HCT116 (cell line): ENCODE data around the gene DRD2.

ENCODE experiments used
- ELF1 ChIP-seq: IDR thresholded peaks from 2 replicates; pipeline ENCODE4 v1.6.1; 2012; ENCODE audit warnings: low read depth, borderline replicate concordance
- EZH2 ChIP-seq: fragments of 200-600 bp; sonication (generic); IDR thresholded peaks from 2 replicates; pipeline ENCODE4 v1.6.1; 2017; ENCODE audit warnings: antibody characterized with exemption, mixed run types
- EZH2phosphoT487 ChIP-seq: fragments of 200-600 bp; IDR thresholded peaks from 2 replicates; pipeline ENCODE4 v1.6.1; 2018; ENCODE audit warnings: antibody characterized with exemption, borderline replicate concordance
- POLR2A ChIP-seq: IDR thresholded peaks from 2 replicates; pipeline ENCODE4 v1.7.0; 2011; ENCODE audit warnings: borderline replicate concordance; ENCODE audit not compliant: insufficient read depth, insufficient read length; ENCODE audit errors: extremely low read depth
- POLR2AphosphoS5 ChIP-seq: IDR thresholded peaks from 2 replicates; pipeline ENCODE4 v1.6.1; 2011; ENCODE audit warnings: mild to moderate bottlenecking, low read depth, low read length, moderate library complexity
- SP1 ChIP-seq: IDR thresholded peaks from 2 replicates; pipeline ENCODE4 v1.6.1; 2012; ENCODE audit warnings: low read depth
- TF ChIP-seq, protein P1 (sequence below), 3 experiments: fragments of 200-600 bp in 1 of 3; sonication (generic) in 1 of 3; IDR thresholded peaks in 2 of 3; conservative IDR thresholded peaks in 1 of 3; 2 replicates each; pipeline ENCODE4 v1.5.1; 2012 to 2017; ENCODE audit warnings: low read depth in 2 of 3, low read length in 2 of 3, antibody characterized with exemption in 1 of 3, borderline replicate concordance in 1 of 3, control low read depth in 1 of 3, mild to moderate bottlenecking in 1 of 3, mixed read lengths in 1 of 3, mixed run types in 1 of 3, moderate library complexity in 1 of 3; ENCODE audit not compliant: insufficient read depth in 1 of 3
- TF ChIP-seq, protein P2 (sequence below): IDR thresholded peaks from 2 replicates; pipeline ENCODE4 v1.6.1; 2012; ENCODE audit warnings: low read depth

DNA sequence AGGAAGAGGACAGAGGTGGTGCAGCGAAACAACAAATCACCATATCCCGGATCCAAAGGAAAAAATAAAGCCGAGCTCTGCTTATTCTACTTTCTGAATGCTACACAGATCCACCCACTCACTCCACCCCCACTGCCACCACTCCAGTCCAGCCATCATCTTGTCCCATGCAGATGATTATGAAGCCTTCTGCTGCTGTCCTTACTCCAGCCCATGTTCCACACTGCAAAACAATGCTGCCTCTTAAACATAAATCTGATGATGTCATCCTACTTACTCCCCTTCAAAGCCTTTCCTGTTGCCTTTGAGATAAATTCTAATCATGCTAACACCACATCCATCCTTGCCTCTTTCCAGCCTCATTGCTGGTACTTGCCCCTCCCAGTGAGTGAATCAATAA is 6.5 kb upstream of the DRD2 start:
- TF ChIP-seq SP1 (no peak), POLR2AphosphoS5 (no peak), EZH2 (no peak), EZH2phosphoT487 (no peak), ELF1 (no peak), POLR2A (no peak)
- TF ChIP-seq, protein P1, sequence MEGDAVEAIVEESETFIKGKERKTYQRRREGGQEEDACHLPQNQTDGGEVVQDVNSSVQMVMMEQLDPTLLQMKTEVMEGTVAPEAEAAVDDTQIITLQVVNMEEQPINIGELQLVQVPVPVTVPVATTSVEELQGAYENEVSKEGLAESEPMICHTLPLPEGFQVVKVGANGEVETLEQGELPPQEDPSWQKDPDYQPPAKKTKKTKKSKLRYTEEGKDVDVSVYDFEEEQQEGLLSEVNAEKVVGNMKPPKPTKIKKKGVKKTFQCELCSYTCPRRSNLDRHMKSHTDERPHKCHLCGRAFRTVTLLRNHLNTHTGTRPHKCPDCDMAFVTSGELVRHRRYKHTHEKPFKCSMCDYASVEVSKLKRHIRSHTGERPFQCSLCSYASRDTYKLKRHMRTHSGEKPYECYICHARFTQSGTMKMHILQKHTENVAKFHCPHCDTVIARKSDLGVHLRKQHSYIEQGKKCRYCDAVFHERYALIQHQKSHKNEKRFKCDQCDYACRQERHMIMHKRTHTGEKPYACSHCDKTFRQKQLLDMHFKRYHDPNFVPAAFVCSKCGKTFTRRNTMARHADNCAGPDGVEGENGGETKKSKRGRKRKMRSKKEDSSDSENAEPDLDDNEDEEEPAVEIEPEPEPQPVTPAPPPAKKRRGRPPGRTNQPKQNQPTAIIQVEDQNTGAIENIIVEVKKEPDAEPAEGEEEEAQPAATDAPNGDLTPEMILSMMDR (IDR thresholded peaks at IDR 0.05 in 2 of 3, conservative IDR thresholded peaks at IDR 0.05 in 1 of 3; ENCODE audit: borderline replicate concordance in 1 of 3, insufficient read depth in 1 of 3, low read depth in 2 of 3, low read length in 2 of 3) = no peak
- TF ChIP-seq, protein P2, sequence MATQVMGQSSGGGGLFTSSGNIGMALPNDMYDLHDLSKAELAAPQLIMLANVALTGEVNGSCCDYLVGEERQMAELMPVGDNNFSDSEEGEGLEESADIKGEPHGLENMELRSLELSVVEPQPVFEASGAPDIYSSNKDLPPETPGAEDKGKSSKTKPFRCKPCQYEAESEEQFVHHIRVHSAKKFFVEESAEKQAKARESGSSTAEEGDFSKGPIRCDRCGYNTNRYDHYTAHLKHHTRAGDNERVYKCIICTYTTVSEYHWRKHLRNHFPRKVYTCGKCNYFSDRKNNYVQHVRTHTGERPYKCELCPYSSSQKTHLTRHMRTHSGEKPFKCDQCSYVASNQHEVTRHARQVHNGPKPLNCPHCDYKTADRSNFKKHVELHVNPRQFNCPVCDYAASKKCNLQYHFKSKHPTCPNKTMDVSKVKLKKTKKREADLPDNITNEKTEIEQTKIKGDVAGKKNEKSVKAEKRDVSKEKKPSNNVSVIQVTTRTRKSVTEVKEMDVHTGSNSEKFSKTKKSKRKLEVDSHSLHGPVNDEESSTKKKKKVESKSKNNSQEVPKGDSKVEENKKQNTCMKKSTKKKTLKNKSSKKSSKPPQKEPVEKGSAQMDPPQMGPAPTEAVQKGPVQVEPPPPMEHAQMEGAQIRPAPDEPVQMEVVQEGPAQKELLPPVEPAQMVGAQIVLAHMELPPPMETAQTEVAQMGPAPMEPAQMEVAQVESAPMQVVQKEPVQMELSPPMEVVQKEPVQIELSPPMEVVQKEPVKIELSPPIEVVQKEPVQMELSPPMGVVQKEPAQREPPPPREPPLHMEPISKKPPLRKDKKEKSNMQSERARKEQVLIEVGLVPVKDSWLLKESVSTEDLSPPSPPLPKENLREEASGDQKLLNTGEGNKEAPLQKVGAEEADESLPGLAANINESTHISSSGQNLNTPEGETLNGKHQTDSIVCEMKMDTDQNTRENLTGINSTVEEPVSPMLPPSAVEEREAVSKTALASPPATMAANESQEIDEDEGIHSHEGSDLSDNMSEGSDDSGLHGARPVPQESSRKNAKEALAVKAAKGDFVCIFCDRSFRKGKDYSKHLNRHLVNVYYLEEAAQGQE = no peak
